Right ventricle myocardium inferior (tissue), 1 donor: ENCODE data around the gene SAAL1. TPM values are rescaled to one million over a fixed set of nuclear protein-coding genes. Genes with fewer than 3 reads are reported as not detected.

Source experiments
- ATAC-seq: fragments of 200-7000 bp; cut with Tn5 transposase; one replicate; pipeline ENCODE4 v1.9.1; 2020; ENCODE audit warnings: mild to moderate bottlenecking, moderate library complexity
- DNase-seq: peaks from one replicate; pipeline ENCODE4 v3.0.0; 2021; ENCODE audit errors: missing footprints
- intact Hi-C: fragments of 100-400 bp; cut with DNase I; formaldehyde crosslinking; loops from one replicate; pipeline ENCODE4 v1.11.0; 2022
- total RNA-seq: library from RNA; stranded (reverse); fragmentation: NEBNext Ultra II Directional; extraction: Animal tissue kit (Norgen Biotek cat#: 25700); gene quantifications from one replicate; pipeline ENCODE4 v1.2.1, GENCODE V29; 2021
- donor health status: DM: no; HTN: yes; CAD: no; lungs with severe emphysema.

SAAL1 gene
- total RNA-seq, 1 donor from 2014 or later, result 7.9 TPM

GRCh38 chr11:18036456-18036855, 69.4 kb downstream of the SAAL1 start:
- DNase-seq (no peak), ATAC-seq (no peak)
- intact Hi-C loops, result no loop called here

Other genes with a start within 250 kb of the SAAL1 start
- gene SERGEF, start 93.0 kb downstream of the SAAL1 start, total RNA-seq, result 15.2 TPM
- not detected for gene TPH1, start 59.8 kb downstream of the SAAL1 start, total RNA-seq
- gene MRGPRX3, start 26.5 kb upstream of the SAAL1 start, total RNA-seq, result not detected
- gene MRGPRX4, start 66.8 kb upstream of the SAAL1 start, total RNA-seq, result not detected
- gene SAA4, start 130.7 kb upstream of the SAAL1 start, total RNA-seq, result not detected
- gene SAA2, start 142.6 kb upstream of the SAAL1 start, total RNA-seq, result 1.8 TPM
- gene SAA1, start 160.2 kb upstream of the SAAL1 start, total RNA-seq, result 7.8 TPM
- 10.5 TPM for gene HPS5, start 216.1 kb upstream of the SAAL1 start, total RNA-seq
- gene GTF2H1, start 216.5 kb upstream of the SAAL1 start, total RNA-seq, result 23.9 TPM